Erythroblast (primary cell): ENCODE measurements around the gene MGAT1.

Experiments
- GATA1 ChIP-seq: IDR thresholded peaks from 2 replicates; pipeline ENCODE4 v1.6.1; 2011; ENCODE audit warnings: low read depth, mild to moderate bottlenecking, control low read depth, low read length, moderate library complexity
- POLR2A ChIP-seq: IDR thresholded peaks from 2 replicates; pipeline ENCODE4 v1.6.1; 2011; ENCODE audit warnings: mild to moderate bottlenecking, low read length

- TF ChIP-seq POLR2A: no peak
- TF ChIP-seq GATA1: no peak
Measured at GRCh38 chr5:180790524-180790923, 12.1 kb downstream of the MGAT1 start.
